Retinal pigment epithelial cell (primary cell): Measurements from ENCODE around the gene CDCP2.

Experiments
- DNase-seq: peaks from one replicate; pipeline ENCODE4 v3.0.0-alpha.2; 2010; ENCODE audit warnings: low read depth
- H3K4me3 ChIP-seq: 2 replicates; pipeline ENCODE4 v1.5.1; 2011; ENCODE audit warnings: mild to moderate bottlenecking, low read length, control low read depth, moderate library complexity
- TF ChIP-seq, protein P1 (sequence below): conservative IDR thresholded peaks from 2 replicates; pipeline ENCODE4 v1.5.1; 2011; ENCODE audit warnings: low read depth, low read length, control low read depth, inconsistent platforms

Gene CDCP2

DNA sequence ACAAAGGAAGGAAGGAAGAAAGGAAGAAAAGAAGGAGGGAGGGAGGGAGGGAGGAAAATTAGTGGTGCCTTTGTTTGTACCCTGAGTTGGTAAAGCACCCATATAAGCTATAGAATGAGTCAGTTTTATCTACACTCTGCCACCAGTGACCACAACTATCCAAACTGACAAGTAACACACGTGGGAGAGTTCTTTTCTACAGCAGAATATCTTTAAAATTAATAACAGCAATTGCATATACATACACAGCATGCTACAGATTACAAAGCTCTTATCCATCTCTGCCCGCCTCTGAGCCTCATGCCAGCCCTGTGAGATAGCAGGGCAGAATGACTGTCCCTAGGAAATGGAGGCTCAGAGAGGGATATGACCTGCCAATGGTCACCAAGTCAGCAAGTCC lies 20.3 kb downstream of the CDCP2 start:
- no peak for DNase-seq
- TF ChIP-seq, protein P1, sequence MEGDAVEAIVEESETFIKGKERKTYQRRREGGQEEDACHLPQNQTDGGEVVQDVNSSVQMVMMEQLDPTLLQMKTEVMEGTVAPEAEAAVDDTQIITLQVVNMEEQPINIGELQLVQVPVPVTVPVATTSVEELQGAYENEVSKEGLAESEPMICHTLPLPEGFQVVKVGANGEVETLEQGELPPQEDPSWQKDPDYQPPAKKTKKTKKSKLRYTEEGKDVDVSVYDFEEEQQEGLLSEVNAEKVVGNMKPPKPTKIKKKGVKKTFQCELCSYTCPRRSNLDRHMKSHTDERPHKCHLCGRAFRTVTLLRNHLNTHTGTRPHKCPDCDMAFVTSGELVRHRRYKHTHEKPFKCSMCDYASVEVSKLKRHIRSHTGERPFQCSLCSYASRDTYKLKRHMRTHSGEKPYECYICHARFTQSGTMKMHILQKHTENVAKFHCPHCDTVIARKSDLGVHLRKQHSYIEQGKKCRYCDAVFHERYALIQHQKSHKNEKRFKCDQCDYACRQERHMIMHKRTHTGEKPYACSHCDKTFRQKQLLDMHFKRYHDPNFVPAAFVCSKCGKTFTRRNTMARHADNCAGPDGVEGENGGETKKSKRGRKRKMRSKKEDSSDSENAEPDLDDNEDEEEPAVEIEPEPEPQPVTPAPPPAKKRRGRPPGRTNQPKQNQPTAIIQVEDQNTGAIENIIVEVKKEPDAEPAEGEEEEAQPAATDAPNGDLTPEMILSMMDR, result no peak
- H3K4me3 ChIP-seq, result no peak overlapping the region

DNA sequence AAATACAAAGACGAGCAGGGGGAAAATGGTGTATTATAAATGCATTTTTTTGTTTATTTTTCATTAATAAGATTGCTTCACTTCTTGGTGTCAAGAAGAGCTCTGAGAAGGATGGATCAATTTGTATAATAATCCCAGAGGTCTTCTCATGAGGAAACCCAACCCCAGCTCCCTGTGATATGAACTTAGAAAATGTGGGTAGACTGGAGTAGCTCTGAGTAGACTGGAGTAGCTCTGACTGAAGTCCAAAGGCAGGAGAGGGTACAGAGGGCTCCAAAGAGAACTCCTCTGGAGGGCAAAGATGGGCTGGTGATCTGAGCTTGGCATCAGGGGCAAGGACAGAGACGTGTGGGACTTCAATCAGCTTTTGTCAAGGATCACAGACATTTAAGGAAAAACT lies 21.4 kb downstream of the CDCP2 start:
- no peak for DNase-seq
- TF ChIP-seq, protein P1, result no peak
- H3K4me3 ChIP-seq, result no peak overlapping the region

DNA sequence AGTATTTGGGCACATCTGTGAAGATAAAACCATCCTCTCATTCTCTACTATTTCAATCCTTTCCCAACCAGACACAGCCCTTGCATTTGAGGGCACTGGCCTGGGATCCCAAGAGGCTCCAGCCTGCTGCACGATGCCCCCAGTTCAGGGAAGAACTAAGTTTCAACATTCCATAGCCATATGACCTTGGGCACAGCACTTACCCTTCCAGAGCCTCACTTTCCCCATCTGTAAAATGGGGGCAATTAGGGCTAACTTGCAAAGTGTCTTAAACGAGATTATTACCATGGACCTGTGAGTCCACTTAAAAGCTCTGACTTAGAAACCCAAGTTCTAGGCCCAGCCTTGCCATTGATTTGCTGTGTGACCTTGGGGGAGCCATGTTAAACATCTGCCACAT lies 22.9 kb downstream of the CDCP2 start:
- no peak overlapping the region for H3K4me3 ChIP-seq
- TF ChIP-seq, protein P1, result no peak

DNA sequence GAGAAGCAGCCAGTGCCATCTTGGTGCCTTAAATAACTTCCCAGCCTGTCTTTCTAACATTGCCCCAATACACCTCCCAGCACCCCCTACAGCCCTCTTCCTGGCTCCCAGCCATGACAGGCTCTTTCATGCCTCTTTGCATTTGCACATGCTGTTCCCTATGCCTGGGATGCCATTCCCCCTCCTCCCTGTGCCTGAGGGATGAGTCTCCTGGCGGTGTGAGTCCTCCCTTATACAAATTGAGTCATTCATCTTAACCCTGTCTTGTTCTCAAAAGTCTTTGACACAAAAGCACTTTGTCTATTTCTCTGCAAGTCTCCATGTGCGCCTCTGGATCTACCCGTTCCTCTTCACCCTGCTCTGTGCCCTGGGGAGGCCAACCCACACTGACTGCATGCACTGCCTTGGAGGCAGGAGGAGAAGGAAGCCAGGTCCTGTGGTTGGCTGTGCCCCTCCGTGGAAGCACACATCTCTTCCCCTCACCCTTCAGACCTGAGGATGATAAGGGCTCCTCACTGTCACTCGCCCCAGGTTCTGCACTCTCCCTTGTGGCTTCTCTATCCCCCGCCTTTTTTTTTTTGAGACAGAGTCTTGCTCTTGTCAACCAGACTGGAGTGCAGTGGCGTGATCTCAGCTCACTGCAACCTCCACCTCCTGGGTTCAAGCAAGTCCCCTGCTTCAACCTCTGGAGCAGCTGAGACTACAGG lies 25.1 kb downstream of the CDCP2 start:
- TF ChIP-seq, protein P1, result no peak
- DNase-seq, result no peak
- H3K4me3 ChIP-seq, result no peak overlapping the region

More for the DNA sequence above, 22.9 kb downstream of the CDCP2 start:
- no peak for DNase-seq

DNA sequence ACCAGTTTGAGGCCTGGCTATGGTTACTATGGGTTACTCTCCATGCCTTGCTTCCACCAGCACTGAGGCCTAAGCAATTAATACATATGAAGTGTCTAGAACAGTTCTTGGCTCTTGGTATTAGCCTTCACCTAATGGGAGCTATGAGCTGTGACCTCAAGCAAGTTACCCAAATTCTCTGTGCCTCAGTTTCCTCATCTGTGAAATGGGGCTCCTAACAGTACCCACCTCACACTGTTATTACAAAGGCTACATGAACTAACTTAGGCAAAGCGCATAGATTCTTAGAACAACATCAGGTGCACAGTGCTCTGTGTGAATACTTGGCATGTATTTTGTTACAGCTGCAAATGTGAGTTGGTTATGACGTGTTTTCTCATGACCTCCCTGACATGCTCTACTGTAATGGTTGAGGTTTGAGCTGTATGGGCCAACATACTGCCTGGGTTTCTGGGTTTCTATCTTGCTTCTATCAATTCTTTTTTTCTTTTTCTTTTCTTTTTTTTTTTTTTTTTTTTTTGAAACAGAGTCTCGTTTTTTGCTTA lies 26.5 kb downstream of the CDCP2 start:
- DNase-seq, result no peak
- H3K4me3 ChIP-seq, result no peak overlapping the region
- TF ChIP-seq, protein P1, result no peak

DNA sequence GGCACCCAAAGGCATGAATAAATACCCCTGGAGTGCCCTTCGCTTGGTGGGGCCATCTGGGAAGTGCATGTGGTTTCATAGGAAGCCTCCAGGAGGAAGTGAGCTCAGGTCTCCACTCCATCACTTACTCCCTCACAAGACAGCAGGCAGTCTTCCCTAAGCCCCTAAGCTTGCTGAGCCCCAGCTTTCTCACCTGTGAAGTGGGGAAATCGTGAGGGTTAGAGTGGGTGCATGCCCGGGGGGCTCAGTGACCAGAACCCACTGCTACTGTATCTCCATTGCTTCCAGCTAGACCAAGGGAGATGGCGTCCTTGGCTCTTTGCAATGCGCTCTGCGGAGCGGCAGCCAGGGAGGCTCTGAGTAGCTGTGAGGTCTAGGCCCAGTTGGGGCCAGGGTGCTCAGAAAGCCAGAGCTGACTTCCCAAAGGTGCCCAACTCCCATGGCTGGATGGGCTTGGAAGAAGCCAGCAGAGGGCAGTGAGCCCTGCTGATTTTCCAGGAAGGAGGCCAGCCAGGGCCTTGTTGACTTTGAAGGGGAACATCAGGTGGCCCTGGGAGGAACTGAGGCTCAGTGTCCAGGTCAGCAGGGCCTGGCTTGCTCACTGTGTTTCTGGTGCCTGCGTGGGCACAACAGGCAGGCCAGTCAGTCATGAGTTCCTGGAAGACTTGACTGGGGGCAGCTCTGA lies 27.3 kb downstream of the CDCP2 start:
- TF ChIP-seq, protein P1, result peak; percentile 48
- no peak overlapping the region for H3K4me3 ChIP-seq
- DNase-seq, result no peak
